ENCODE measurements around the gene ANKRD62.

The ANKRD62 gene

DNA sequence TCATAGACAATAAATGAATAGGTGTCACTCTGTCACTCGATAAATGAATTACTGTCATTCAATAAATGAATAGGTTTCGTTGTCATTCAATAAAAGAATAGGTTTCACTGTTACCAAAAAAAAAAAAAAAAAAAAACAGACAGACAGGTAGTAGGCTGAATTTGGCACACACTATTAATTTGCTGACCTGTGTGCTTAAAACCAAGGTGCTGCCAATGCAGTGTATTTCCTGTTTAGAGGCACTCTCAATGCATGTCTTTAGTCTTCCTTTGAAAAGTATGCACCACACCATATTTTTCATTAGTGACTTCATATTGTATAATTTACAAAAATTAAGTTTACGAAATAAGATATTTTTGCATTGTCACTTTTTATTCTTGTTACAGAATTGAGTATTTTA lies 16.2 kb downstream of the ANKRD62 start:
- Histone ChIP-seq H3K27me3 (ENCODE audit: insufficient read depth, low read length, poor library complexity, severe bottlenecking) (no peaks in the 10 kb centered on the region), H3K36me3 (ENCODE audit: insufficient read depth, low read length) (no peaks in the 10 kb centered on the region), H3K9me2 (replicated peaks; ENCODE audit: low read depth, low read length) (no peaks in the 10 kb centered on the region), H3K4me2 (ENCODE audit: low read depth, low read length, poor library complexity, severe bottlenecking) (no peak overlapping the region), H3K9me3 (ENCODE audit: insufficient read depth, low read depth, low read length) (no peaks in the 10 kb centered on the region), H3K4me3 (ENCODE audit: low read length, poor library complexity, severe bottlenecking) (no peak overlapping the region), H3K79me2 (ENCODE audit: insufficient read depth, low read length) (no peaks in the 10 kb centered on the region), H3F3A (ENCODE audit: low read depth) (no peaks in the 10 kb centered on the region), H4K20me1 (ENCODE audit: insufficient read depth, low read length, poor library complexity, severe bottlenecking) (no peaks in the 10 kb centered on the region), H3K9ac (ENCODE audit: low read depth, low read length, poor library complexity, severe bottlenecking) (no peak overlapping the region), H3K4me1 (ENCODE audit: insufficient read depth, low read length, poor library complexity, severe bottlenecking) (no peaks in the 10 kb centered on the region), H2AFZ (ENCODE audit: low read length) (no peak overlapping the region)
- no peak for TF ChIP-seq EZH2phosphoT487 (IDR thresholded peaks at IDR 0.05; ENCODE audit: borderline replicate concordance)
- TF ChIP-seq, protein P1, sequence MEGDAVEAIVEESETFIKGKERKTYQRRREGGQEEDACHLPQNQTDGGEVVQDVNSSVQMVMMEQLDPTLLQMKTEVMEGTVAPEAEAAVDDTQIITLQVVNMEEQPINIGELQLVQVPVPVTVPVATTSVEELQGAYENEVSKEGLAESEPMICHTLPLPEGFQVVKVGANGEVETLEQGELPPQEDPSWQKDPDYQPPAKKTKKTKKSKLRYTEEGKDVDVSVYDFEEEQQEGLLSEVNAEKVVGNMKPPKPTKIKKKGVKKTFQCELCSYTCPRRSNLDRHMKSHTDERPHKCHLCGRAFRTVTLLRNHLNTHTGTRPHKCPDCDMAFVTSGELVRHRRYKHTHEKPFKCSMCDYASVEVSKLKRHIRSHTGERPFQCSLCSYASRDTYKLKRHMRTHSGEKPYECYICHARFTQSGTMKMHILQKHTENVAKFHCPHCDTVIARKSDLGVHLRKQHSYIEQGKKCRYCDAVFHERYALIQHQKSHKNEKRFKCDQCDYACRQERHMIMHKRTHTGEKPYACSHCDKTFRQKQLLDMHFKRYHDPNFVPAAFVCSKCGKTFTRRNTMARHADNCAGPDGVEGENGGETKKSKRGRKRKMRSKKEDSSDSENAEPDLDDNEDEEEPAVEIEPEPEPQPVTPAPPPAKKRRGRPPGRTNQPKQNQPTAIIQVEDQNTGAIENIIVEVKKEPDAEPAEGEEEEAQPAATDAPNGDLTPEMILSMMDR (conservative IDR thresholded peaks at IDR 0.05; ENCODE audit: low read length): no peak

GRCh38 chr18:12113999-12114646 lies 20.5 kb downstream of the ANKRD62 start:
- H3K9me3 ChIP-seq (ENCODE audit: insufficient read depth, low read depth, low read length): no peaks in the 10 kb centered on the region
- no peaks in the 10 kb centered on the region for H3K9me2 ChIP-seq (replicated peaks; ENCODE audit: low read depth, low read length)
- no peaks in the 10 kb centered on the region for H3K27me3 ChIP-seq (ENCODE audit: insufficient read depth, low read length, poor library complexity, severe bottlenecking)
- H3K79me2 ChIP-seq (ENCODE audit: insufficient read depth, low read length): no peaks in the 10 kb centered on the region
- H3K4me1 ChIP-seq (ENCODE audit: insufficient read depth, low read length, poor library complexity, severe bottlenecking): no peaks in the 10 kb centered on the region
- no peaks in the 10 kb centered on the region for H3F3A ChIP-seq (ENCODE audit: low read depth)
- TF ChIP-seq, protein P1 (conservative IDR thresholded peaks at IDR 0.05; ENCODE audit: low read length): no peak
- H3K4me3 ChIP-seq (ENCODE audit: low read length, poor library complexity, severe bottlenecking): no peak overlapping the region
- no peak overlapping the region for H2AFZ ChIP-seq (ENCODE audit: low read length)
- no peaks in the 10 kb centered on the region for H3K36me3 ChIP-seq (ENCODE audit: insufficient read depth, low read length)
- H3K4me2 ChIP-seq (ENCODE audit: low read depth, low read length, poor library complexity, severe bottlenecking): no peak overlapping the region
- no peak overlapping the region for H3K9ac ChIP-seq (ENCODE audit: low read depth, low read length, poor library complexity, severe bottlenecking)
- H4K20me1 ChIP-seq (ENCODE audit: insufficient read depth, low read length, poor library complexity, severe bottlenecking): no peaks in the 10 kb centered on the region

DNA sequence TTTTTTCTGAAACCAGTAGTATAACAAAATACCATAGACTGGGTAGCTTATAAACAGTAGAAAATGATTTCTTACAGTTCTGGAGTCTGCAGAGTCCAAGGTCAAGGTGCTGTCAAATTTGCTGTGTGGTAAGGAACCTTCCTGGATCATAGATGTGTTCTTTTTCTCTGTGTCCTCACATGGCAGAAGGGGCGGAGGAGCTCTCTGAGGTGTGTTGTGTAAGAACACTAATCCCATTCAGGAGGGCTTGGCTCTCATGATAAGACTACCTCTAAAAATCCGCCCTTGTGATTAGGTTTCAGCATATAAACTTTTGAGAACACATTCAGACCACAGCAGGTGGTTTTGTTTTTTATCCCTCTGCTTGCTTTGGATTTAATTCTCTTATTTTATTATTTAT lies 25.7 kb downstream of the ANKRD62 start:
- no peaks in the 10 kb centered on the region for H3K9me2 ChIP-seq (replicated peaks; ENCODE audit: low read depth, low read length)
- H3K4me1 ChIP-seq (ENCODE audit: insufficient read depth, low read length, poor library complexity, severe bottlenecking): no peaks in the 10 kb centered on the region
- no peaks in the 10 kb centered on the region for H4K20me1 ChIP-seq (ENCODE audit: insufficient read depth, low read length, poor library complexity, severe bottlenecking)
- no peak overlapping the region for H3K4me2 ChIP-seq (ENCODE audit: low read depth, low read length, poor library complexity, severe bottlenecking)
- H3K9ac ChIP-seq (ENCODE audit: low read depth, low read length, poor library complexity, severe bottlenecking): no peak overlapping the region
- H3K9me3 ChIP-seq (ENCODE audit: insufficient read depth, low read depth, low read length): no peaks in the 10 kb centered on the region
- no peak overlapping the region for H3K4me3 ChIP-seq (ENCODE audit: low read length, poor library complexity, severe bottlenecking)
- no peaks in the 10 kb centered on the region for H3K79me2 ChIP-seq (ENCODE audit: insufficient read depth, low read length)
- TF ChIP-seq EZH2phosphoT487 (IDR thresholded peaks at IDR 0.05; ENCODE audit: borderline replicate concordance): no peak
- TF ChIP-seq, protein P1 (conservative IDR thresholded peaks at IDR 0.05; ENCODE audit: low read length): no peak
- H3K36me3 ChIP-seq (ENCODE audit: insufficient read depth, low read length): no peaks in the 10 kb centered on the region
- no peaks in the 10 kb centered on the region for H3F3A ChIP-seq (ENCODE audit: low read depth)
- no peaks in the 10 kb centered on the region for H3K27me3 ChIP-seq (ENCODE audit: insufficient read depth, low read length, poor library complexity, severe bottlenecking)
- H2AFZ ChIP-seq (ENCODE audit: low read length): no peak overlapping the region
